DND-41 (cell line): ENCODE results near the gene CCDC28B.

Experiments
- EZH2 ChIP-seq: IDR thresholded peaks from 3 replicates; pipeline ENCODE4 v1.6.1; 2012; ENCODE audit warnings: borderline replicate concordance, low read depth, mild to moderate bottlenecking, moderate library complexity, low read length, inconsistent platforms; ENCODE audit not compliant: severe bottlenecking
- TF ChIP-seq, protein P1 (sequence below): IDR thresholded peaks from 2 replicates; pipeline ENCODE4 v1.5.1; 2012; ENCODE audit warnings: borderline replicate concordance, low read length, moderate library complexity, mild to moderate bottlenecking; ENCODE audit not compliant: poor library complexity, severe bottlenecking; ENCODE audit errors: extremely low read depth

DNA sequence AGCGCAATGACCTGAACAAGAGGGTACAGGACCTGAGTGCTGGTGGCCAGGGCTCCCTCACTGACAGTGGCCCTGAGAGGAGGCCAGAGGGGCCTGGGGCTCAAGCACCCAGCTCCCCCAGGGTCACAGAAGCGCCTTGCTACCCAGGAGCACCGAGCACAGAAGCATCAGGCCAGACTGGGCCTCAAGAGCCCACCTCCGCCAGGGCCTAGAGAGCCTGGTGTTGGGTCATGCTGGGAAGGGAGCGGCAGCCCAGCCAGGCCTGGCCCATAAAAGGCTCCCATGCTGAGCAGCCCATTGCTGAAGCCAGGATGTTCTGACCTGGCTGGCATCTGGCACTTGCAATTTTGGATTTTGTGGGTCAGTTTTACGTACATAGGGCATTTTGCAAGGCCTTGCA is 5.4 kb upstream of the CCDC28B start:
- TF ChIP-seq, protein P1, sequence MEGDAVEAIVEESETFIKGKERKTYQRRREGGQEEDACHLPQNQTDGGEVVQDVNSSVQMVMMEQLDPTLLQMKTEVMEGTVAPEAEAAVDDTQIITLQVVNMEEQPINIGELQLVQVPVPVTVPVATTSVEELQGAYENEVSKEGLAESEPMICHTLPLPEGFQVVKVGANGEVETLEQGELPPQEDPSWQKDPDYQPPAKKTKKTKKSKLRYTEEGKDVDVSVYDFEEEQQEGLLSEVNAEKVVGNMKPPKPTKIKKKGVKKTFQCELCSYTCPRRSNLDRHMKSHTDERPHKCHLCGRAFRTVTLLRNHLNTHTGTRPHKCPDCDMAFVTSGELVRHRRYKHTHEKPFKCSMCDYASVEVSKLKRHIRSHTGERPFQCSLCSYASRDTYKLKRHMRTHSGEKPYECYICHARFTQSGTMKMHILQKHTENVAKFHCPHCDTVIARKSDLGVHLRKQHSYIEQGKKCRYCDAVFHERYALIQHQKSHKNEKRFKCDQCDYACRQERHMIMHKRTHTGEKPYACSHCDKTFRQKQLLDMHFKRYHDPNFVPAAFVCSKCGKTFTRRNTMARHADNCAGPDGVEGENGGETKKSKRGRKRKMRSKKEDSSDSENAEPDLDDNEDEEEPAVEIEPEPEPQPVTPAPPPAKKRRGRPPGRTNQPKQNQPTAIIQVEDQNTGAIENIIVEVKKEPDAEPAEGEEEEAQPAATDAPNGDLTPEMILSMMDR, result no peak
- no peak for TF ChIP-seq EZH2
